Measurements from ENCODE around the gene TP53AIP1.
A peak's percentile ranks its signal among the peaks of the same experiment; 100 is the strongest.
"Not testable (repeated sequence)": the region's sequence is repeated elsewhere in the genome, so short reads cannot be mapped to it uniquely, and the experiment has no call there.

Gene TP53AIP1

DNA sequence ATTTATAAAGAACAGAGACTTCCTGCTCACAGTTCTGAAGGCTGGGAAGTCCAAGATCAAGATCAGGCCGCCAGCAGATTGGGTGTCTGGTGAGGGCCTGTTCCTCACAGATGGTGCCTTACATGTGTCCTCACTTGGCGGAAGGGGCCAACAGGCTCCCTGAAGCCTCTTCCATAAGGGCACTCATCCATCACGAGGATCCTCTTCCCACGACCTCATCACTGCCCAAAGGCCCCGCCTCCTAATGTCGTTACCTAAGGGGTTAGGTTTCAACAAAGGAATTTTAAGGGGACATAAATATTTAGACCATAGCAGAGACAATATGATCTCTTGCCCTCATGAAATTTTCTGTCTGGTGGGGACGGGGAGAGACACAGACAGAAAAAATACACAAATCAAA lies 18.6 kb downstream of the TP53AIP1 start:
- ChIA-PET CTCF (interaction anchor here (0.8 to 5.3 kb wide), 4 partner anchors 16 to 32 kb away, joined by 3 to 25 read pairs (median 14); no protein-coding TSS in a partner anchor), POLR2A (no interaction called here)
- Histone ChIP-seq H3K36me3 (ENCODE audit: control insufficient read depth in 4 of 4, insufficient read depth in 4 of 4, low read length in 3 of 4) (no peaks in the 10 kb centered on the region), H3K27ac (ENCODE audit: insufficient read depth in 1 of 2, low read depth in 1 of 2, low read length in 2 of 2, poor library complexity in 1 of 2, severe bottlenecking in 2 of 2) (no peak overlapping the region), H3K9me3 (ENCODE audit: control extremely low read depth in 1 of 5, control insufficient read depth in 4 of 5, insufficient read depth in 2 of 5, low read depth in 1 of 5, low read length in 4 of 5) (no peaks in the 10 kb centered on the region), H3K4me1 (ENCODE audit: control extremely low read depth in 1 of 4, control insufficient read depth in 4 of 4, insufficient read depth in 4 of 4, low read length in 3 of 4) (peaks cover 0 to 14% (median 4%) of the 10 kb centered on the region in 4 experiments), H3K4me3 (ENCODE audit: control insufficient read depth in 1 of 7, extremely low read depth in 1 of 7, insufficient read depth in 4 of 7, low read depth in 2 of 7, low read length in 6 of 7) (no peak overlapping the region), H3K27me3 (replicated peaks in 2 of 5; ENCODE audit: control insufficient read depth in 4 of 5, insufficient read depth in 5 of 5, low read length in 4 of 5) (peaks cover 0 to 9% (median 0%) of the 10 kb centered on the region in 5 experiments)
- DNase-seq = no peak
- 100% methylated on average over 5 of the region's 7 CpGs for whole genome bisulfite sequencing (ENCODE audit: insufficient coverage)

GRCh38 chr11:128921793-128922192 lies 20.9 kb downstream of the TP53AIP1 start:
- no peaks in the 10 kb centered on the region for H3K9me3 ChIP-seq (ENCODE audit: control extremely low read depth in 1 of 5, control insufficient read depth in 4 of 5, insufficient read depth in 2 of 5, low read depth in 1 of 5, low read length in 4 of 5)
- POLR2A ChIA-PET = no interaction called here
- DNase-seq = no peak
- H3K36me3 ChIP-seq (ENCODE audit: control insufficient read depth in 4 of 4, insufficient read depth in 4 of 4, low read length in 3 of 4) = no peaks in the 10 kb centered on the region
- H3K27me3 ChIP-seq (replicated peaks in 2 of 5; ENCODE audit: control insufficient read depth in 4 of 5, insufficient read depth in 5 of 5, low read length in 4 of 5) = peaks cover 0 to 8% (median 0%) of the 10 kb centered on the region in 5 experiments
- no peak overlapping the region for H3K4me3 ChIP-seq (ENCODE audit: control insufficient read depth in 1 of 7, extremely low read depth in 1 of 7, insufficient read depth in 4 of 7, low read depth in 2 of 7, low read length in 6 of 7)
- H3K4me1 ChIP-seq (ENCODE audit: control extremely low read depth in 1 of 4, control insufficient read depth in 4 of 4, insufficient read depth in 4 of 4, low read length in 3 of 4) = peaks cover 0 to 25% (median 14%) of the 10 kb centered on the region in 4 experiments
- H3K27ac ChIP-seq (ENCODE audit: insufficient read depth in 1 of 2, low read depth in 1 of 2, low read length in 2 of 2, poor library complexity in 1 of 2, severe bottlenecking in 2 of 2) = no peak overlapping the region
- 100% methylated on average over 2 of the region's 4 CpGs for WGBS (ENCODE audit: insufficient coverage)
- CTCF ChIA-PET = interaction anchor here (0.7 to 4.1 kb wide), 6 partner anchors 8 to 61 kb away, joined by 3 to 37 read pairs (median 4); no protein-coding TSS in a partner anchor

- POLR2A ChIA-PET = no interaction called here
- DNase-seq = no peak
- Histone ChIP-seq H3K27me3 (replicated peaks in 2 of 5; ENCODE audit: control insufficient read depth in 4 of 5, insufficient read depth in 5 of 5, low read length in 4 of 5) (peaks cover 0 to 6% (median 0%) of the 10 kb centered on the region in 5 experiments), H3K27ac (ENCODE audit: insufficient read depth in 1 of 2, low read depth in 1 of 2, low read length in 2 of 2, poor library complexity in 1 of 2, severe bottlenecking in 2 of 2) (no peak overlapping the region), H3K4me1 (ENCODE audit: control extremely low read depth in 1 of 4, control insufficient read depth in 4 of 4, insufficient read depth in 4 of 4, low read length in 3 of 4) (peaks cover 0 to 34% (median 19%) of the 10 kb centered on the region in 4 experiments), H3K4me3 (ENCODE audit: control insufficient read depth in 1 of 7, extremely low read depth in 1 of 7, insufficient read depth in 4 of 7, low read depth in 2 of 7, low read length in 6 of 7) (no peak overlapping the region), H3K36me3 (ENCODE audit: control insufficient read depth in 4 of 4, insufficient read depth in 4 of 4, low read length in 3 of 4) (no peaks in the 10 kb centered on the region), H3K9me3 (ENCODE audit: control extremely low read depth in 1 of 5, control insufficient read depth in 4 of 5, insufficient read depth in 2 of 5, low read depth in 1 of 5, low read length in 4 of 5) (no peaks in the 10 kb centered on the region)
- 98% methylated on average over 10 of the region's 15 CpGs for WGBS (ENCODE audit: insufficient coverage)
- CTCF ChIA-PET = interaction anchor here (1.4 to 4.1 kb wide), 3 partner anchors 11 to 35 kb away, joined by 4 to 37 read pairs (median 18); no protein-coding TSS in a partner anchor
Measured at GRCh38 chr11:128920666-128921065, 22.0 kb downstream of the TP53AIP1 start.

GRCh38 chr11:128919635-128920034 lies 23.0 kb downstream of the TP53AIP1 start:
- CTCF ChIA-PET = interaction anchor here (1.2 to 4.1 kb wide), 9 partner anchors 8 to 37 kb away, joined by 4 to 37 read pairs (median 7); partner anchors contain the start of gene TP53AIP1
- H3K9me3 ChIP-seq (ENCODE audit: control extremely low read depth in 1 of 5, control insufficient read depth in 4 of 5, insufficient read depth in 2 of 5, low read depth in 1 of 5, low read length in 4 of 5); POLR2A ChIA-PET; DNase-seq; H3K36me3 ChIP-seq (ENCODE audit: control insufficient read depth in 4 of 4, insufficient read depth in 4 of 4, low read length in 3 of 4); H3K27ac ChIP-seq (ENCODE audit: insufficient read depth in 1 of 2, low read depth in 1 of 2, low read length in 2 of 2, poor library complexity in 1 of 2, severe bottlenecking in 2 of 2); H3K27me3 ChIP-seq (replicated peaks in 2 of 5; ENCODE audit: control insufficient read depth in 4 of 5, insufficient read depth in 5 of 5, low read length in 4 of 5); H3K4me3 ChIP-seq (ENCODE audit: control insufficient read depth in 1 of 7, extremely low read depth in 1 of 7, insufficient read depth in 4 of 7, low read depth in 2 of 7, low read length in 6 of 7): not testable (repeated sequence)
- H3K4me1 ChIP-seq (ENCODE audit: control extremely low read depth in 1 of 4, control insufficient read depth in 4 of 4, insufficient read depth in 4 of 4, low read length in 3 of 4) = peaks cover 0 to 34% (median 20%) of the 10 kb centered on the region in 4 experiments
- 74% methylated on average over 5 of the region's 7 CpGs for WGBS (ENCODE audit: insufficient coverage)

GRCh38 chr11:128919216-128919615 lies 23.5 kb downstream of the TP53AIP1 start:
- WGBS (ENCODE audit: insufficient coverage) = 4% methylated on average over 4 of the region's 5 CpGs

GRCh38 chr11:128917144-128917724 lies 25.4 kb downstream of the TP53AIP1 start:
- peaks cover 0 to 34% (median 20%) of the 10 kb centered on the region in 4 experiments for H3K4me1 ChIP-seq (ENCODE audit: control extremely low read depth in 1 of 4, control insufficient read depth in 4 of 4, insufficient read depth in 4 of 4, low read length in 3 of 4)
- WGBS (ENCODE audit: insufficient coverage) = 46% methylated on average over 4 of the region's 5 CpGs
- CTCF ChIA-PET = interaction anchor here (0.9 to 1.7 kb wide), 5 partner anchors 11 to 33 kb away, joined by 3 to 6 read pairs (median 3); no protein-coding TSS in a partner anchor
- peaks cover 0 to 5% (median 0%) of the 10 kb centered on the region in 5 experiments for H3K27me3 ChIP-seq (replicated peaks in 2 of 5; ENCODE audit: control insufficient read depth in 4 of 5, insufficient read depth in 5 of 5, low read length in 4 of 5)
- H3K4me3 ChIP-seq (ENCODE audit: control insufficient read depth in 1 of 7, extremely low read depth in 1 of 7, insufficient read depth in 4 of 7, low read depth in 2 of 7, low read length in 6 of 7) = no peak overlapping the region
- DNase-seq = peak in 1 of 3 donors; percentile 39
- H3K36me3 ChIP-seq (ENCODE audit: control insufficient read depth in 4 of 4, insufficient read depth in 4 of 4, low read length in 3 of 4) = no peaks in the 10 kb centered on the region
- POLR2A ChIA-PET = interaction anchor here (0.6 kb wide), 1 partner anchor 78 kb away, joined by 3 read pairs; no protein-coding TSS in a partner anchor
- H3K9me3 ChIP-seq (ENCODE audit: control extremely low read depth in 1 of 5, control insufficient read depth in 4 of 5, insufficient read depth in 2 of 5, low read depth in 1 of 5, low read length in 4 of 5) = no peaks in the 10 kb centered on the region
- H3K27ac ChIP-seq (ENCODE audit: insufficient read depth in 1 of 2, low read depth in 1 of 2, low read length in 2 of 2, poor library complexity in 1 of 2, severe bottlenecking in 2 of 2) = no peak overlapping the region

More at GRCh38 chr11:128919216-128919615, 23.5 kb downstream of the TP53AIP1 start:
- no peaks in the 10 kb centered on the region for H3K9me3 ChIP-seq (ENCODE audit: control extremely low read depth in 1 of 5, control insufficient read depth in 4 of 5, insufficient read depth in 2 of 5, low read depth in 1 of 5, low read length in 4 of 5)
- no peak overlapping the region for H3K27ac ChIP-seq (ENCODE audit: insufficient read depth in 1 of 2, low read depth in 1 of 2, low read length in 2 of 2, poor library complexity in 1 of 2, severe bottlenecking in 2 of 2)
- H3K27me3 ChIP-seq (replicated peaks in 2 of 5; ENCODE audit: control insufficient read depth in 4 of 5, insufficient read depth in 5 of 5, low read length in 4 of 5) = peaks cover 0 to 2% (median 0%) of the 10 kb centered on the region in 5 experiments
- DNase-seq = peak in 2 of 3 donors; percentile 68 to 72
- no peaks in the 10 kb centered on the region for H3K36me3 ChIP-seq (ENCODE audit: control insufficient read depth in 4 of 4, insufficient read depth in 4 of 4, low read length in 3 of 4)
- H3K4me3 ChIP-seq (ENCODE audit: control insufficient read depth in 1 of 7, extremely low read depth in 1 of 7, insufficient read depth in 4 of 7, low read depth in 2 of 7, low read length in 6 of 7) = peak overlapping the region in 1 of 7 experiments; percentile 12
- POLR2A ChIA-PET = interaction anchor here (0.5 kb wide), 1 partner anchor 1125 kb away, joined by 3 read pairs; no protein-coding TSS in a partner anchor
- H3K4me1 ChIP-seq (ENCODE audit: control extremely low read depth in 1 of 4, control insufficient read depth in 4 of 4, insufficient read depth in 4 of 4, low read length in 3 of 4) = peaks cover 0 to 34% (median 20%) of the 10 kb centered on the region in 4 experiments
- CTCF ChIA-PET = interaction anchor here (1.2 to 4.1 kb wide), 10 partner anchors 9 to 38 kb away, joined by 4 to 37 read pairs (median 6); partner anchors contain the start of gene TP53AIP1

DNA sequence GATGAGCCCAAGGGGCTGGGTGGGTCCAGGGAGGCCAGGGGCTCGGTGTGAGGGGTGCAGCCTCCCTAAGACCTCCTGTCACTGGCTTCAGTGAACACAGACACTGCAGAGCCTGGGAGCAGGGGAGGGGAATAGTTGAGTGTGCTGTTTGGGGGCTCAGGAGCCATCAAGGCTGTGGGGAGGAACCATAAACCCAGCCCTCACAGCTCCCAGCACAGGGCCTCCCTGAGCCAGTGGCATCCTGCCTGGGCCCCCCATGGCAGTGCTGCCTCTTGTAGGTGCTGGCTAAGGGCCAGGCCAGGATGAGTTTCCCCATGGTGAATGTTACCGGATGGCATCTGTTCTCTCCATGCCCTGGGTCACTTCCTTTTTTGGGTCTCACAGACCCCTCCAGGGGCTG lies 26.0 kb downstream of the TP53AIP1 start:
- DNase-seq = peak in 2 of 3 donors; percentile 55 to 58
- Histone ChIP-seq H3K27ac (ENCODE audit: insufficient read depth in 1 of 2, low read depth in 1 of 2, low read length in 2 of 2, poor library complexity in 1 of 2, severe bottlenecking in 2 of 2) (no peak overlapping the region), H3K4me3 (ENCODE audit: control insufficient read depth in 1 of 7, extremely low read depth in 1 of 7, insufficient read depth in 4 of 7, low read depth in 2 of 7, low read length in 6 of 7) (peak overlapping the region in 1 of 7 experiments; percentile 28), H3K4me1 (ENCODE audit: control extremely low read depth in 1 of 4, control insufficient read depth in 4 of 4, insufficient read depth in 4 of 4, low read length in 3 of 4) (peaks cover 0 to 34% (median 20%) of the 10 kb centered on the region in 4 experiments), H3K9me3 (ENCODE audit: control extremely low read depth in 1 of 5, control insufficient read depth in 4 of 5, insufficient read depth in 2 of 5, low read depth in 1 of 5, low read length in 4 of 5) (peaks cover 0 to 4% (median 2%) of the 10 kb centered on the region in 5 experiments), H3K27me3 (replicated peaks in 2 of 5; ENCODE audit: control insufficient read depth in 4 of 5, insufficient read depth in 5 of 5, low read length in 4 of 5) (peaks cover 0 to 5% (median 0%) of the 10 kb centered on the region in 5 experiments), H3K36me3 (ENCODE audit: control insufficient read depth in 4 of 4, insufficient read depth in 4 of 4, low read length in 3 of 4) (no peaks in the 10 kb centered on the region)
- POLR2A ChIA-PET = interaction anchor here (0.6 kb wide), 1 partner anchor 79 kb away, joined by 3 read pairs; no protein-coding TSS in a partner anchor
- CTCF ChIA-PET = interaction anchor here (0.9 to 1.7 kb wide), 5 partner anchors 11 to 33 kb away, joined by 3 to 6 read pairs (median 3); no protein-coding TSS in a partner anchor
- 100% methylated on average over 1 of the region's 2 CpGs for WGBS (ENCODE audit: insufficient coverage)

Measured in common myeloid progenitor, CD34-positive (primary cell).